Endothelial cell (in vitro differentiated cells): ENCODE results near the gene IL15. TPM values are rescaled to one million over a fixed set of nuclear protein-coding genes. Genes with fewer than 3 reads are reported as not detected.
"Not testable (repeated sequence)": the region's sequence is repeated elsewhere in the genome, so short reads cannot be mapped to it uniquely, and the experiment has no call there.

Source experiments
- DNase-seq: peaks from one replicate; pipeline ENCODE4 v3.0.0; 2021; ENCODE audit warnings: low spot score
- H3K27ac Mint-ChIP-seq: one replicate; pipeline ENCODE4 v1.8.0; 2021; ENCODE audit warnings: mixed read lengths, inconsistent platforms; ENCODE audit not compliant: unreplicated experiment
- H3K27me3 Mint-ChIP-seq: one replicate; pipeline ENCODE4 v1.8.0; 2021; ENCODE audit warnings: mild to moderate bottlenecking, moderate library complexity, mixed read lengths, inconsistent platforms; ENCODE audit not compliant: unreplicated experiment
- H3K36me3 Mint-ChIP-seq: one replicate; pipeline ENCODE4 v1.8.0; 2021; ENCODE audit warnings: mild to moderate bottlenecking, low read depth, mixed read lengths, inconsistent platforms; ENCODE audit not compliant: unreplicated experiment
- H3K4me1 Mint-ChIP-seq: one replicate; pipeline ENCODE4 v1.8.0; 2021; ENCODE audit warnings: mild to moderate bottlenecking, mixed read lengths, inconsistent platforms; ENCODE audit not compliant: unreplicated experiment
- H3K4me3 Mint-ChIP-seq: one replicate; pipeline ENCODE4 v1.8.0; 2021; ENCODE audit warnings: mild to moderate bottlenecking, mixed read lengths, inconsistent platforms; ENCODE audit not compliant: unreplicated experiment
- H3K9me3 Mint-ChIP-seq: one replicate; pipeline ENCODE4 v1.8.0; 2021; ENCODE audit warnings: mixed read lengths, inconsistent platforms; ENCODE audit not compliant: unreplicated experiment
- CTCF ChIP-seq: fragments of 200-600 bp; sonication (generic); IDR thresholded peaks from one replicate; pipeline ENCODE4 v1.5.0; 2021; ENCODE audit warnings: antibody characterized with exemption; ENCODE audit not compliant: unreplicated experiment
- long read RNA-seq: library from polyadenylated mRNA; unstranded; transcript quantifications from one replicate; pipeline ENCODE4 v2.0.0, GENCODE V29; 2020; ENCODE audit not compliant: unreplicated experiment
- total RNA-seq: library from RNA; stranded (reverse); fragmentation: NEBNext Ultra II Directional; extraction: Animal tissue kit (Norgen Biotek cat#: 25700); gene quantifications from one replicate; pipeline ENCODE4 v1.2.1, GENCODE V29; 2021; ENCODE audit not compliant: unreplicated experiment

Gene IL15
- 8.8 TPM for total RNA-seq
- long read RNA-seq, transcript IL15-202 (8 exons, 1,447 nt) = major isoform, 5 of 11 reads
- long read RNA-seq, partial matches to known transcripts = 0 of 11 reads
- long read RNA-seq, other reads (novel, unspliced or antisense) = 5 of 11 reads

- Mint-ChIP-seq H3K27ac (peak within 1 kb of the TSS; percentile 65), H3K27me3 (peaks cover 6% of the 10 kb centered on the region), H3K36me3 (no peaks in the 10 kb centered on the region), H3K4me1 (peaks cover 26% of the 10 kb centered on the region), H3K4me3 (peak within 1 kb of the TSS; percentile 91), H3K9me3 (no peaks in the 10 kb centered on the region)
- peak; percentile 78 for DNase-seq
- no peak for TF ChIP-seq CTCF
Observed at GRCh38 chr4:141636082-141636770, at the start of gene IL15. IL15 (plus strand) TSS chr4:141636583; CDS start chr4:141719465, 82,882 bp downstream.

GRCh38 chr4:141587897-141588296 is 48.5 kb upstream of the IL15 start:
- H3K27me3 Mint-ChIP-seq = no peaks in the 10 kb centered on the region
- no peak overlapping the region for H3K27ac Mint-ChIP-seq
- no peak for TF ChIP-seq CTCF
- no peak overlapping the region for H3K4me3 Mint-ChIP-seq
- no peaks in the 10 kb centered on the region for H3K4me1 Mint-ChIP-seq
- H3K9me3 Mint-ChIP-seq = no peaks in the 10 kb centered on the region
- no peaks in the 10 kb centered on the region for H3K36me3 Mint-ChIP-seq
- DNase-seq = no peak

GRCh38 chr4:141595531-141595930 is 40.9 kb upstream of the IL15 start:
- H3K27ac Mint-ChIP-seq = no peak overlapping the region
- H3K27me3 Mint-ChIP-seq = no peaks in the 10 kb centered on the region
- TF ChIP-seq CTCF = no peak
- no peaks in the 10 kb centered on the region for H3K4me1 Mint-ChIP-seq
- no peaks in the 10 kb centered on the region for H3K9me3 Mint-ChIP-seq
- H3K4me3 Mint-ChIP-seq = no peak overlapping the region
- no peaks in the 10 kb centered on the region for H3K36me3 Mint-ChIP-seq
- DNase-seq = no peak

GRCh38 chr4:141599853-141600252 is 36.5 kb upstream of the IL15 start:
- H3K4me3 Mint-ChIP-seq = no peak overlapping the region
- no peak overlapping the region for H3K27ac Mint-ChIP-seq
- no peak for DNase-seq
- peaks cover 2% of the 10 kb centered on the region for H3K27me3 Mint-ChIP-seq
- no peak for TF ChIP-seq CTCF
- no peaks in the 10 kb centered on the region for H3K9me3 Mint-ChIP-seq
- H3K4me1 Mint-ChIP-seq = no peaks in the 10 kb centered on the region
- no peaks in the 10 kb centered on the region for H3K36me3 Mint-ChIP-seq

- not testable (repeated sequence) for DNase-seq, H3K4me1 Mint-ChIP-seq, H3K36me3 Mint-ChIP-seq, H3K27ac Mint-ChIP-seq, H3K9me3 Mint-ChIP-seq, H3K27me3 Mint-ChIP-seq, H3K4me3 Mint-ChIP-seq
Observed at GRCh38 chr4:141604683-141605082, 31.7 kb upstream of the IL15 start.
